22Rv1 (cell line): ENCODE results near the gene RPS18.

Experiments
- ZFX ChIP-seq: fragments of 450-650 bp; IDR thresholded peaks from 2 replicates; pipeline ENCODE4 v1.6.1; 2017; ENCODE audit warnings: antibody characterized with exemption, borderline replicate concordance
- TF ChIP-seq, protein P1 (sequence below): fragments of 450-650 bp; IDR thresholded peaks from 2 replicates; pipeline ENCODE4 v1.5.1; 2017; ENCODE audit warnings: mild to moderate bottlenecking

DNA sequence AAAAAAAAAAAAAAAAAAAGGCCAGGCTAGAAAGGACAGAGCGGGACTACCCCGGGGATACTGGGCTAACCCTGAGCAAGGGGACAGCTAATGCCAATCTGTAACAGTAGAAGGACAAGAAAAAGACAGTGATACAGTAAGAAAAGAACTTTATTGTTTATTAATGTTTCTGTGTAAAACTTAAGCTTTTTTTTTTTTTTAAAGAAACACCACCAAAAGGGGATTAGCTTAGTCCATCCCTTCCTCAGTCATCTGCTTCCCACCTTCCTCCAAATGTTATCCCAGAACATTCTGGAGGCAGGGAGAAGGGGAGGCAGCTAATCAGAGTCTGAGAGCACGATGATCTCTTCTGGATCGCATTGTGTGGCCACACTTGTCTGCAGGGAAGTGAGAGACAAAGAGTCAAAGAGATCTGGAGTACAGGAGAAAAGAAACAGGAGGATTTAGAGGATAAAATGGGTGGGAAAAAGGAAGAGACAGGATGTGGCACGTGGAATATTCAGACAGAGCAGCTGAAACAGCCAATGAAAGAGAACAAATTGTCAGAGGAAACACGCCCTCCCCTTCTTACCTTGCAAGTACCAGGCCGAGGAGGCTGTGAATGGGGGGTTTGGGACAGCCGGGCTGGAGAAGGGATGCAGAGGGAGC is 46.7 kb downstream of the RPS18 start:
- TF ChIP-seq, protein P1, sequence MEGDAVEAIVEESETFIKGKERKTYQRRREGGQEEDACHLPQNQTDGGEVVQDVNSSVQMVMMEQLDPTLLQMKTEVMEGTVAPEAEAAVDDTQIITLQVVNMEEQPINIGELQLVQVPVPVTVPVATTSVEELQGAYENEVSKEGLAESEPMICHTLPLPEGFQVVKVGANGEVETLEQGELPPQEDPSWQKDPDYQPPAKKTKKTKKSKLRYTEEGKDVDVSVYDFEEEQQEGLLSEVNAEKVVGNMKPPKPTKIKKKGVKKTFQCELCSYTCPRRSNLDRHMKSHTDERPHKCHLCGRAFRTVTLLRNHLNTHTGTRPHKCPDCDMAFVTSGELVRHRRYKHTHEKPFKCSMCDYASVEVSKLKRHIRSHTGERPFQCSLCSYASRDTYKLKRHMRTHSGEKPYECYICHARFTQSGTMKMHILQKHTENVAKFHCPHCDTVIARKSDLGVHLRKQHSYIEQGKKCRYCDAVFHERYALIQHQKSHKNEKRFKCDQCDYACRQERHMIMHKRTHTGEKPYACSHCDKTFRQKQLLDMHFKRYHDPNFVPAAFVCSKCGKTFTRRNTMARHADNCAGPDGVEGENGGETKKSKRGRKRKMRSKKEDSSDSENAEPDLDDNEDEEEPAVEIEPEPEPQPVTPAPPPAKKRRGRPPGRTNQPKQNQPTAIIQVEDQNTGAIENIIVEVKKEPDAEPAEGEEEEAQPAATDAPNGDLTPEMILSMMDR = no peak
- TF ChIP-seq ZFX = no peak
